A549 treated with AZD9567 at 1 μM for 4 hours (cell line): Measurements from ENCODE around the gene TMEM259. TPM values are rescaled to one million over a fixed set of nuclear protein-coding genes. Genes with fewer than 3 reads are reported as not detected.

Source experiments
- total RNA-seq: library from RNA; stranded (reverse); fragments of 200-300 nt; extraction: Qiagen RNA extraction; gene quantifications from 5 replicates; pipeline ENCODE4 v1.2.3, GENCODE V29; 2022; ENCODE audit not compliant: insufficient read depth

Gene TMEM259
- 81.7 to 126 TPM (median 123 TPM) in 5 replicates for total RNA-seq

DNA sequence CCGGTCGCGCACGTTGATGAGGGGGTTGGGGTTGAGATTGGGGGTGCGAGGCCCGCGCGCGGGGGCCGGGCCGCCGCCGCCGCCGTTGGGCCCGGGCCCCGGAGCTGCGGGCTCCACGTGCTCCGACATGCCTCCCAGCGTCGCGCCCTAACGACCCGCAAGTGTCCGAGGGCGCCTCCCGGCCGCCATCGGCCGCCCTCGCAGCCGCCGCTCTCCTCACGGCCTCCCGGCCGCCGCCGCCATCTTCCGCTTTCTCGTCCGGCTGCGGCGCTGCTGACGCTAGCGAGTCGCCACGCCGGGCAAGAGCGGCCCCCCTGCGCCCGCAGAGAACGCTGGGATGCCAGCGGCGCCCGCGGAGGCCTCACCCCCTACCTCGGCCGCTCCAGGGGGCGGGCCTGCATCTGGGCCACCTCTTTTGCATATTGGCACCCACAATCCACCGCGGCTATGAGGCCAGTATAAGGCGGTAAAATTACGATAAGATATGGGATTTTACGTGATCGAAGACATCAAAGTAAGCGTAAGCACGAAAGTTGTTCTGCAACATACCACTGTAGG is at the start of gene TMEM259:
Gene TMEM259, minus strand, starts transcription at position 256 of the 558 bp plus-strand sequence. Its CDS starts 127 bp downstream, at position 129.

DNA sequence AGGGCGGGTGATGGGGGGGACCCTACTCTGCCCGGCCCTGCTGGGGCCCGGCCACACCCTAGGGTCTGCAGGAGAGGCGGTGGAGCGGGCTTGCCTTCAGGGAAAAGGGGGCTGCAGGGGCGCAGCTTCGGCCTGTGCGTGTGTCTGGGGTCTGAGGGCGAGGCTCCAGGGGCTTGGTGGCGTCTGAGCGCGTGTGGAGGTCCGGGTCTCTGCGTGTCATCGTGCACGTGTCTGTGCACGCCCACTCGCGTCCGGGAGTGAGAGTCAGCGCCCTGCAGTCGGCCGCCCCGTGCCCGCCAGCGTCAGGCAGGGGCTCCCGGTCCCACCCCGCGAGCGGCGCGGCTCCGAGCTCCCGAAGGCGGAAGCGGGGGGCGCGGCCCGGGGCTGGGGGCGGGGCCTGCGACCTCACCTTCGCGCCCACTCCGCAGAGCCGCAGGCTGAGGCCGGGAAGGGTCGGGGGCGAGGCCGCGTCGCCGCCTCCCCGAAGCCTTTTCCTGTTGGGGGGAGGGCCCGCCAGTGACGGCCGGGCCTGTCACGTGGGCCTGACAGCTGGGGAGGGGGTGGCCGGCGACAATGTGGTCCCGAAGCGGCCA is 45.9 kb upstream of the TMEM259 start, which contains the start of gene ARHGAP45:
Gene ARHGAP45, plus strand, starts transcription at position 420 of the 593 bp plus-strand sequence. CDS start 239 bp downstream, outside the sequence.

DNA sequence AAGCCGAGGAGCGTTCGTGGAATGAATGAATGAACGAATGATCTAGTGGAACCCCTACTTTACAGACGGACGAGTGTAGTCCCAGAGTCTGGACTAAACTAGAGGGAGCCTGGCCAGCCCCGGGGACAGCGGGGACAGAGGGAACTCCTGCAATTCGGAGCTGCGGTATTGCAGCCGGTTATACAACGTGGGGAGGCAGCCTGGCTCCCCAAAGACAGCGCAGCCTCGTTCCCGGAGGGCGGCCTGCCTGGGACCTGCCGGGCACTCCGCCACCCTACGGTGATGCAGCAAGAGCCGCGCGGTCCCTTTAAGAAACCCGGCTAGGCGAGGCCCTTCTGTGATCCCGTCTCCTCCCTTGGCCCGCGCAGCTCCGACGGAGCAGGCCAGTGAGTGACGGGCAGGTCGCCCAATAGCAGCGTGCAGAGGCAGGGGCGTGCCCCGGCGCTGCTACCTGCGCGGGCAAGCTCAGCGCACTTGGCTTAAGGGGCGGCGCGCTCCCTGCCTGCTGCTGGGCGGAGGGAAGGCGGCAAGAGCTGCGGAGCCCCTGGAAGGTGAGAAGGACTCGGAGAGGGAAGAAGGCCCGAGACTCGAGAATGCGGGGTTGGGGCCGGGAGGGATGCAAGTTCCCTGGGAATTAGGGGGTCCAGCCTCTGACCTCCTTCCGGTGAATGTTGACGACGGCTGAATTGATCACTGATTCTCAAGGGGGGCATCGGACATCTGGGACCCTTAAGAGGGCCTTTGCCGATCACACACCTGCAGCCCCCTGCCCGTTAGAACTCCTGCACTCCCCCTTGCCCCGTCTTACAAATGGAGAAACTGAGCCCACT is 18.9 kb upstream of the TMEM259 start, which contains the start of gene ABCA7:
Gene ABCA7, plus strand, starts transcription at position 462 of the 830 bp plus-strand sequence. CDS start 1,255 bp downstream, outside the sequence.

DNA sequence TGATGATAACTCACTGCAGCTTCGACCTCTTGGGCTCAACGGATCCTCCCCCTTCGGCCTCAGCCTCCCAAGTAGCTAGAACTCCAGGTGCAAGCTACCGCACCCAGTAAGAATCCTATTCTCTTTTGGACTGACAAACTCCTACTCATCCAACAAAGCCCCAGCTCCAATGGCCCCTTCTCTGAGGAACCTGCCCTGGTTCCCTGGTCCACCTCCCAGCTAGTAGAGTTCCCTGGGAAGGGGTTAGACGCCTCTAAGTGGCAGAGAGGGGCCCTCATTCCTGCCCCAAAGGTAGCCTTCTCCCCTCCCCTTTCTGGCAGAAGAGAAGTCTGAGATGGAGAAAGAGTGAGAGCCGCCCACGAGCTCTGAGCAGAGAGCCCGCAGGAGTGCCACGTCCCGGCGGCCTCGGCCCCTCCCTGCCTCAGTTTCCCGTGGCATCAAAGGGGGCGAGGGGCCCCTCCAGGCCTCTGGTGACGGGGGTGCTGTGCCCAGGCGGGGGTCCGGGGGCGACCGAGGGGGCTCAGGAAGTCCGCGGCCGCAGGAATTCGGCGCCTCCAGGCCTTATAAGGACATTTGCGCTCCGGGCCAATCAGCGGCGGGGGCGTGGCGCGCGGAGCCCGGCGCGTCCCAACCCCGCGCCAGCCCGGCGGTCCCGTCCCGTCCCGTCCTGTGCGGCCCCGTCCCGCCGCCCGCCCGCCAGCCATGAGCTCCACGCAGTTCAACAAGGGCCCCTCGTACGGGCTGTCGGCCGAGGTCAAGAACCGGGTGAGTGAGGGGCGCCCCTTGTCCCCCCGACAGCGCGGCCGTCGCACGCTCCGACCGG is 5.2 kb upstream of the TMEM259 start, which contains the start of gene CNN2:
Gene CNN2, plus strand, starts transcription at position 649 of the 823 bp plus-strand sequence. Its CDS starts 54 bp downstream, at position 703.

DNA sequence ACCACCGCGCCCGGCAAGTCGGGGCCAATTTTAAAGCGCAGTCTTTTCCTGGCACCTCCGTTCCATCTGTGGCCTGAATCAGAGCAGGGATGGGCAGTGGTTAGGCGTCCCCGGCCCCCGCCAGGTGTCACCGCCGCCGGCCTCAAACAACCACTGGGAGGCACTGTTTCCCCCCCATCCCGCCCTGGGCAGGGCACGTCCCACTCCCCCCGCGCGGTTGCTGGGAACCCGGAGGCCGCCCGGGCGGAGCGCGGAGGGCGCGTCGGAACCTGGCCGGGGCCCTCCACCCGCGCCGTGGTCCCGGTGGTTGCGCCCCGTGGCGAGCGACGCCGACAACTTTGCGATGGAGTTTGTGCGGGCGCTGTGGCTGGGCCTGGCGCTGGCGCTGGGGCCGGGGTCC is 20.8 kb downstream of the TMEM259 start, which contains the start of gene GRIN3B:
Gene GRIN3B, plus strand, starts transcription at position 325 of the 400 bp plus-strand sequence. Its CDS starts 19 bp downstream, at position 344.

DNA sequence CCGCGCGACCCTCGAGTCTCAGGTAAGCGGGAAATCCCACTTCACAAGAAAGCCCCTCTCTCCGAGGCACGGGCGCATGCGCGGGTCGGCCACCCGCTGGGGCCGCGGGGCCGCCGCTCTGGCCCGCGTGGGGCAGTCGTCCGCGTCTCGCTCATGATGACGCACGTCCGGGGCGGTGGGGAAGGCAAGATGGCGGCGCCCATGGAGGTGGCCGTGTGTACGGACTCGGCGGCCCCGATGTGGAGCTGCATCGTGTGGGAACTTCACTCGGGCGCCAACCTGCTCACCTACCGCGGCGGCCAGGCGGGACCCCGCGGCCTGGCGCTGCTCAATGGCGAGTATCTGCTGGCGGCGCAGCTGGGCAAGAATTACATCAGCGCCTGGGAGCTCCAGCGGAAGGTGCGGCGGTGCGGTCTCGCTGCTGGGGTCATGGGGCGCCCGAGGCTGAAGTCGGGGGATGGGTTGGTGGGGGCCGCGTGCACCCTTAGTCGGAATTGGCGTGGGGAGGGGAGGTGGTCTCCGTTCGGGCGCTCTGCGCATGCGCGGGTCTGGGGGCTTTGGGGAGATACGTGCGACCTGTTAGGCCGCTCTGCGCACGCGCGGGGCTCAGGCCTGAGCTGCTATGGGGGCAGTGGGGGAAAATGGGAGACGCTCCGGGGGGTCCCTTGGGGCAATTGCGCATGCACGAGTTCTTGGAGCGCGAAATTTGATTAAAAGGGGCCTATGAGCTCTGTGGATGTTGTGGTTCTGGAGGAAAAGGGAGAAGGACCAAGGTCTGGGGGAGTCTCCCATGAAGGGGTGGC is 36.6 kb downstream of the TMEM259 start, which contains the start of gene WDR18:
Gene WDR18, plus strand, starts transcription at position 181 of the 803 bp plus-strand sequence. Its CDS starts 9 bp downstream, at position 190.

Other genes starting within 250 kb of the TMEM259 start
- 220 to 256 TPM (median 229 TPM) in 5 replicates for gene PTBP1, start 223.7 kb downstream of the TMEM259 start, total RNA-seq
- gene PLPPR3, start 199.2 kb downstream of the TMEM259 start, total RNA-seq: 2.9 to 4.8 TPM (median 4.2 TPM) in 5 replicates
- gene AZU1, start 193.3 kb downstream of the TMEM259 start, total RNA-seq: 0.22 to 0.41 TPM (median 0.27 TPM) in 4 of 5 replicates, not detected in the other
- 0.20 to 0.55 TPM (median 0.32 TPM) in 4 of 5 replicates, not detected in the other for gene PRTN3, start 180.1 kb downstream of the TMEM259 start, total RNA-seq
- 0.09 to 0.18 TPM (median 0.12 TPM) in 4 of 5 replicates, not detected in the other for gene ELANE, start 168.8 kb downstream of the TMEM259 start, total RNA-seq
- gene CFD, start 161.5 kb downstream of the TMEM259 start, total RNA-seq: 19.2 to 25.8 TPM (median 23.5 TPM) in 5 replicates
- gene MED16, start 127.9 kb downstream of the TMEM259 start, total RNA-seq: 16.3 to 22.4 TPM (median 19.0 TPM) in 5 replicates
- gene RNU6-9, start 127.6 kb downstream of the TMEM259 start, total RNA-seq: not detected in 5 replicates
- gene R3HDM4, start 107.9 kb downstream of the TMEM259 start, total RNA-seq: 20.0 to 43.9 TPM (median 40.6 TPM) in 5 replicates
- gene KISS1R, start 103.8 kb downstream of the TMEM259 start, total RNA-seq: 0.28 to 0.65 TPM (median 0.43 TPM) in 4 of 5 replicates, not detected in the other
- 3.2 to 5.1 TPM (median 3.9 TPM) in 5 replicates for gene ARID3A, start 95.1 kb downstream of the TMEM259 start, total RNA-seq
- 45.2 to 72.8 TPM (median 66.3 TPM) in 5 replicates for gene WDR18, start 36.8 kb downstream of the TMEM259 start, total RNA-seq
- 2.0 to 3.7 TPM (median 3.3 TPM) in 4 of 5 replicates, not detected in the other for gene GRIN3B, start 20.7 kb downstream of the TMEM259 start, total RNA-seq
- gene RNU6-2, start 399 bp upstream of the TMEM259 start, total RNA-seq: not detected in 5 replicates
- 59.2 to 96.5 TPM (median 67.0 TPM) in 5 replicates for gene CNN2, start 5.5 kb upstream of the TMEM259 start, total RNA-seq
- 11.2 to 16.3 TPM (median 13.7 TPM) in 5 replicates for gene ABCA7, start 19.0 kb upstream of the TMEM259 start, total RNA-seq
- 2.6 to 3.2 TPM (median 2.9 TPM) in 5 replicates for gene ARHGAP45, start 46.0 kb upstream of the TMEM259 start, total RNA-seq
- 209 to 249 TPM (median 237 TPM) in 5 replicates for gene POLR2E, start 74.3 kb upstream of the TMEM259 start, total RNA-seq
- gene GPX4, start 82.9 kb upstream of the TMEM259 start, total RNA-seq: 423 to 497 TPM (median 483 TPM) in 5 replicates
- 21.9 to 34.8 TPM (median 32.8 TPM) in 5 replicates for gene SBNO2, start 153.1 kb upstream of the TMEM259 start, total RNA-seq
- 23.6 to 38.2 TPM (median 35.2 TPM) in 5 replicates for gene STK11, start 184.7 kb upstream of the TMEM259 start, total RNA-seq
- 4.1 to 4.9 TPM (median 4.9 TPM) in 5 replicates for gene CBARP, start 216.9 kb upstream of the TMEM259 start, total RNA-seq
- gene ATP5F1D, start 220.6 kb upstream of the TMEM259 start, total RNA-seq: 73.2 to 172 TPM (median 163 TPM) in 5 replicates
- 37.1 to 51.8 TPM (median 48.1 TPM) in 5 replicates for gene MIDN, start 227.5 kb upstream of the TMEM259 start, total RNA-seq
- 117 to 198 TPM (median 123 TPM) in 5 replicates for gene CIRBP, start 248.2 kb upstream of the TMEM259 start, total RNA-seq